Osteocyte (in vitro differentiated cells): Measurements from ENCODE around the gene ECI1. TPM values are rescaled to one million over a fixed set of nuclear protein-coding genes. Genes with fewer than 3 reads are reported as not detected.

Experiments
- DNase-seq: peaks from one replicate; pipeline ENCODE4 v3.0.0; 2021; ENCODE audit warnings: mixed read lengths; ENCODE audit not compliant: unreplicated experiment; ENCODE audit errors: extremely low spot score
- H3K27ac Mint-ChIP-seq: one replicate; pipeline ENCODE4 v1.8.0; 2021; ENCODE audit warnings: mild to moderate bottlenecking, mixed read lengths; ENCODE audit not compliant: unreplicated experiment
- H3K27me3 Mint-ChIP-seq: one replicate; pipeline ENCODE4 v1.8.0; 2021; ENCODE audit warnings: mixed read lengths; ENCODE audit not compliant: unreplicated experiment
- H3K36me3 Mint-ChIP-seq: one replicate; pipeline ENCODE4 v1.8.0; 2021; ENCODE audit warnings: mixed read lengths; ENCODE audit not compliant: unreplicated experiment
- H3K4me1 Mint-ChIP-seq: one replicate; pipeline ENCODE4 v1.8.0; 2021; ENCODE audit warnings: mixed read lengths; ENCODE audit not compliant: unreplicated experiment
- H3K4me3 Mint-ChIP-seq: one replicate; pipeline ENCODE4 v1.8.0; 2021; ENCODE audit warnings: mild to moderate bottlenecking, moderate library complexity, mixed read lengths; ENCODE audit not compliant: unreplicated experiment
- H3K9me3 Mint-ChIP-seq: one replicate; pipeline ENCODE4 v1.8.0; 2021; ENCODE audit warnings: mixed read lengths; ENCODE audit not compliant: unreplicated experiment
- total RNA-seq: library from RNA; stranded (reverse); gene quantifications from 2 replicates; pipeline ENCODE4 v1.2.1, GENCODE V29; 2021
- TF ChIP-seq, protein P1 (sequence below): fragments of 200-600 bp; sonication (generic); IDR thresholded peaks from 2 replicates; pipeline ENCODE4 v1.5.0; 2021; ENCODE audit warnings: antibody characterized with exemption, mild to moderate bottlenecking, moderate library complexity

Gene ECI1
- total RNA-seq, 1 donor from 2014 or later = 46.4 TPM

DNA sequence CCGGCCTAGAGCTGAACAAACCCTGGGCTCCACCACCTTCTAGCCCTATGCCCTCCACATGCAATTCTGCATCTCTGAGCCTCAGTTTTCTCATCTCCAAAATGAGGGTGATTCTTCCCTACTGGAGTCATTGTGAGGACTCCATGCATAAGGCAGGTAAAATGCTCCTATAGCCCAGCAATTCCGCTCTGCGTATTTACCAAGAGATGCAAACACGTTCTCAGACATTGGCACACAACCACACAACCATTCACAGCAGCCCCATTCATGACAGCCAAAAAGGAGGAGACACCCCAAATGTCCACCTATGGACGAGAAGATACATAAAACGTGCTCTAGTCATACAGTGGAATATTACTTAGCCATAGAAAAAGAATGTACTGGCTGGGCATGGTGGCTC is 51.1 kb downstream of the ECI1 start:
- no peak overlapping the region for H3K4me3 Mint-ChIP-seq
- H3K36me3 Mint-ChIP-seq = no peaks in the 10 kb centered on the region
- DNase-seq = no peak
- peaks cover 11% of the 10 kb centered on the region for H3K27me3 Mint-ChIP-seq
- H3K4me1 Mint-ChIP-seq = peaks cover 8% of the 10 kb centered on the region
- no peaks in the 10 kb centered on the region for H3K9me3 Mint-ChIP-seq
- H3K27ac Mint-ChIP-seq = no peak overlapping the region
- TF ChIP-seq, protein P1, sequence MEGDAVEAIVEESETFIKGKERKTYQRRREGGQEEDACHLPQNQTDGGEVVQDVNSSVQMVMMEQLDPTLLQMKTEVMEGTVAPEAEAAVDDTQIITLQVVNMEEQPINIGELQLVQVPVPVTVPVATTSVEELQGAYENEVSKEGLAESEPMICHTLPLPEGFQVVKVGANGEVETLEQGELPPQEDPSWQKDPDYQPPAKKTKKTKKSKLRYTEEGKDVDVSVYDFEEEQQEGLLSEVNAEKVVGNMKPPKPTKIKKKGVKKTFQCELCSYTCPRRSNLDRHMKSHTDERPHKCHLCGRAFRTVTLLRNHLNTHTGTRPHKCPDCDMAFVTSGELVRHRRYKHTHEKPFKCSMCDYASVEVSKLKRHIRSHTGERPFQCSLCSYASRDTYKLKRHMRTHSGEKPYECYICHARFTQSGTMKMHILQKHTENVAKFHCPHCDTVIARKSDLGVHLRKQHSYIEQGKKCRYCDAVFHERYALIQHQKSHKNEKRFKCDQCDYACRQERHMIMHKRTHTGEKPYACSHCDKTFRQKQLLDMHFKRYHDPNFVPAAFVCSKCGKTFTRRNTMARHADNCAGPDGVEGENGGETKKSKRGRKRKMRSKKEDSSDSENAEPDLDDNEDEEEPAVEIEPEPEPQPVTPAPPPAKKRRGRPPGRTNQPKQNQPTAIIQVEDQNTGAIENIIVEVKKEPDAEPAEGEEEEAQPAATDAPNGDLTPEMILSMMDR = no peak

DNA sequence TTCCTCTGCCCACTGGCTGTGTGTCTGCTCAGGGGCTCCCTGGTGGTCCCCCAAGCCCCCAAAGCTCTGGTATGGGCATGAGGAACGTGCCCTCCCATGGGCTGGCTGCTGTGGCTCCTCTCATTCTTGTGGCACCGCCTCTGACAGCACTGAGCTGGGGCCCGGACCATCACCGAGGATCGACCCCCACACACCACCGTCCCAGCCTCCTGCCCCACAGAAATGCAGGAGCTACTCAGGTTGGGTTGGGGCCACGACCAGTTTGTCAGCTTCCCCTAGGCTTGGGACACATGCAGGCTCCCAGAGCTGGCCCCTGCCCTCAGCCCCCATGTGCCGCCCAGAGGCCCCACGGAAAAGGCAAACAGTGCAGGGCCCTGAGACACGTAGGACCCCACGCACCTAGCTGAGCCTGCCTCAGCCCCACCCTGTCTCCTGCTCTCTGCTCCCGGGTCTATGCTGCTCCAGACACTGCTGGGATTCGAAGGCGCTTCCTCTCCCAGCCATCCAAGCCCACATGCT is 51.7 kb downstream of the ECI1 start:
- Mint-ChIP-seq H3K36me3 (no peaks in the 10 kb centered on the region), H3K4me1 (peaks cover 6% of the 10 kb centered on the region), H3K4me3 (peak overlapping the region; percentile 7), H3K27ac (no peak overlapping the region), H3K9me3 (no peaks in the 10 kb centered on the region), H3K27me3 (peaks cover 15% of the 10 kb centered on the region)
- DNase-seq = no peak
- TF ChIP-seq, protein P1 = no peak

DNA sequence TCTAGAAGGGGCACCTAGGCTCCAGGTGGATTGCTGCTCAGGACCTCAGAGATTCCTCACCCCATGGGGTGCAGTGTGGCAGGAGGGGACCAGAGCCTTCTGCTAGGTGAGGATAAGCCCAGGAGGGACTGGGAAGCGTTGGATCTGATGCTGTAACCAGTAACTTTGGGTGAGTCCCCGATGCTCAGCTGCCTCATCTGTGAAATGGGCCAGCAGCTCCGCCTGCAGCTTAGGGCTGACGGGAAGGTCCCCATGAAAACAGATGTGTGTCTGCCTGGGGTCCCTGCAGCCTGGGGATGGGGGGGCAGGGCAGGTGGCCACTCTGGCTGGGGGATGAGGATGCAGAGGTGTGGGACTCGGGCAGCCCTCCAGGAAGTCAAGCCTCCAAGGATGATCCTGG is 52.3 kb downstream of the ECI1 start:
- TF ChIP-seq, protein P1 = no peak
- peaks cover 2% of the 10 kb centered on the region for H3K4me1 Mint-ChIP-seq
- no peak overlapping the region for H3K27ac Mint-ChIP-seq
- peaks cover 17% of the 10 kb centered on the region for H3K27me3 Mint-ChIP-seq
- H3K36me3 Mint-ChIP-seq = no peaks in the 10 kb centered on the region
- DNase-seq = no peak
- no peak overlapping the region for H3K4me3 Mint-ChIP-seq
- no peaks in the 10 kb centered on the region for H3K9me3 Mint-ChIP-seq

DNA sequence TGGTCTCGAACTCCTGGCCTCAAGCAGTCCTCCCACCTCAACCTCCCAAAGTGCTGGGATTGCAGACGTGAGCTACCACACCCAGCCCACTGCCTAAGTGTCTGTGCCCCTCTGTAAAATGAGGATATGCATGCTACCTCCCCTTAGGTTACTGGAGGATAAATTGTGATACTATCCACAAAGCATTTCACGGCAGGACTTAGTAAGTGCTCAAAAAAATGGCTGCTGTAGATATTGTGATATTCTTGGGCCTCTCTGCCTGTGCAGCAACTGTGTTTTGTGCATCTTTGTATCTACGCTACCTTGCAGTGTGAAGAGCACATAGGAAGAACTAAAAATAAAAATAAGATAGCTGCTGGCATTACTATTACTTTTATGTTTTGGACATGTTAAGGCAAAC is 53.1 kb downstream of the ECI1 start:
- no peaks in the 10 kb centered on the region for H3K36me3 Mint-ChIP-seq
- H3K9me3 Mint-ChIP-seq = no peaks in the 10 kb centered on the region
- no peak for DNase-seq
- TF ChIP-seq, protein P1 = no peak
- peaks cover 17% of the 10 kb centered on the region for H3K27me3 Mint-ChIP-seq
- H3K27ac Mint-ChIP-seq = no peak overlapping the region
- peak overlapping the region; percentile 41 for H3K4me3 Mint-ChIP-seq
- no peaks in the 10 kb centered on the region for H3K4me1 Mint-ChIP-seq

DNA sequence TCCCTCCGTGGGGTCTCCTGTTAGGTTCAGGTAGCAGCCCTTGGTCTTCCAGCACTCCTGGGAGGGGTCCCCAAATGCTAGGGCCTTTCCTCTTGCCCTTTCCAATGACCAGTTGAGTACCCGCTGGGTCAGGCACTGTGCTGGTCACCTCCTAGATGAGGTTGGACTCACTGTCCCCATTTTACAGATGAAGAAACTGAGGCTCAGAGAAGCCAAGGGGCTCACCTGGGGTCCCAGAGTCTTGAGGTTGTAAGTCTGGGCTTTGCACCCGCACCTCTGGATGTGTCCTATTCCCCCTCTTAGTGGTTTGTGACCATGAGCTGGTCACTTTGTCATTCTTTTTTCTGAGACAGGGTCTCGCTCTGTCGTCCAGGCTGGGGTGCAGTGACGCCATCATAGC is 53.6 kb downstream of the ECI1 start:
- Mint-ChIP-seq H3K27ac (no peak overlapping the region), H3K4me3 (peak overlapping the region; percentile 41), H3K4me1 (no peaks in the 10 kb centered on the region), H3K36me3 (no peaks in the 10 kb centered on the region), H3K9me3 (no peaks in the 10 kb centered on the region), H3K27me3 (peaks cover 17% of the 10 kb centered on the region)
- TF ChIP-seq, protein P1 = no peak
- no peak for DNase-seq
